ENCODE measurements around the gene S100PBP. TPM values are rescaled to one million over a fixed set of nuclear protein-coding genes. Genes with fewer than 3 reads are reported as not detected.

The S100PBP gene
- total RNA-seq, 1 experiment from 2014 or later, result 50.1 TPM

DNA sequence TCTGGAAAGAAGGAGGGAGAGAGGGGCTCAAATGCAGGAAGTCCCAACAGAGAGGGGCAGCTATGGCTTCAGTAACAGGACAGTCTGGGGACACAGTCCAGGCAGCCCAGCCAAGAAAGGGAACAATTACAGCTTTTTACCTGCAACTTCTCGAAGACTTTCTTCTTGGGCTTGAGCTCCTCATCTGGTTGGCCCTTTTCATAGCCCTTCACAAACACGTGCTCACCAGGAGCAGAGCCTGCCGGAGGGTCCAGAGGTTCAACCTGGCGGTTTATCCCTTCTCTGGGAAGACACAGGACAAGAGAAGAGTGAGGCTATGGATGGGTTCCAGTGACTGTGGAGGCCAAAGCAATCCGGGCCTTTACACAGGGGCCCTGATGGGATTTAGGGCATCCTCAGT, 38.2 kb upstream of the S100PBP start:
- no peaks in the 10 kb centered on the region for H3K27me3 Mint-ChIP-seq (ENCODE audit: low read depth)
- Histone ChIP-seq H3T11ph (ENCODE audit: low read length) (no peak overlapping the region), H3K79me1 (ENCODE audit: insufficient read depth, low read depth, low read length, poor library complexity, severe bottlenecking) (no peaks in the 10 kb centered on the region), H3K4me1 (ENCODE audit: insufficient read depth, low read length) (no peaks in the 10 kb centered on the region), H4K5ac (ENCODE audit: insufficient read length, low read depth, low read length) (no peak overlapping the region), H3K79me2 (ENCODE audit: insufficient read depth, low read length) (no peaks in the 10 kb centered on the region), H2AK5ac (ENCODE audit: insufficient read length, low read length) (no peak overlapping the region), H3K23ac (ENCODE audit: insufficient read length, low read depth, low read length) (no peak overlapping the region), H3K14ac (ENCODE audit: insufficient read depth, low read length) (no peak overlapping the region), H3K23me2 (ENCODE audit: insufficient read length, low read depth, low read length, poor library complexity, severe bottlenecking) (no peaks in the 10 kb centered on the region), H2BK15ac (ENCODE audit: low read depth, low read length) (no peak overlapping the region), H3K56ac (ENCODE audit: insufficient read length, low read depth, low read length) (no peak overlapping the region), H3K4me2 (ENCODE audit: insufficient read depth, insufficient read length, low read length) (no peak overlapping the region), H3K27me3 (ENCODE audit: insufficient read depth, low read length) (no peaks in the 10 kb centered on the region), H2BK5ac (ENCODE audit: insufficient read length, low read length) (no peak overlapping the region), H3K18ac (ENCODE audit: insufficient read length, low read depth, low read length) (no peak overlapping the region), H2BK20ac (ENCODE audit: low read depth, low read length, poor library complexity, severe bottlenecking) (no peak overlapping the region), H2AFZ (ENCODE audit: low read length) (no peak overlapping the region), H3K9ac (ENCODE audit: extremely low read depth, insufficient read length, low read length) (no peak overlapping the region), H4K91ac (ENCODE audit: insufficient read length, low read depth, low read length) (no peak overlapping the region), H4K20me1 (ENCODE audit: control insufficient read depth, insufficient read depth, insufficient read length) (no peaks in the 10 kb centered on the region), H4K8ac (replicated peaks; ENCODE audit: insufficient read length, low read depth, low read length) (no peak overlapping the region), H2BK120ac (ENCODE audit: low read depth, low read length, poor library complexity, severe bottlenecking) (no peak overlapping the region), H2BK12ac (ENCODE audit: insufficient read length, low read depth, low read length) (no peak overlapping the region), H3K27ac (ENCODE audit: insufficient read length, low read depth, low read length) (no peak overlapping the region), H3K9me3 (ENCODE audit: control insufficient read depth, low read depth, low read length) (no peaks in the 10 kb centered on the region), H3K4ac (ENCODE audit: low read depth, low read length) (no peak overlapping the region)
- no peaks in the 10 kb centered on the region for H3K9me3 Mint-ChIP-seq
- H3K27ac Mint-ChIP-seq, result no peak overlapping the region
- peaks cover 3 to 15% of the 10 kb centered on the region in 2 experiments for H3K4me1 Mint-ChIP-seq
- WGBS (ENCODE audit: extremely low coverage, insufficient read length, low lambda C conversion rate), result no CpG with 5 or more reads among the region's 5 CpGs
- no peak overlapping the region for H3K4me3 Mint-ChIP-seq
- DNase-seq, result no peak
- TF ChIP-seq, protein P1, sequence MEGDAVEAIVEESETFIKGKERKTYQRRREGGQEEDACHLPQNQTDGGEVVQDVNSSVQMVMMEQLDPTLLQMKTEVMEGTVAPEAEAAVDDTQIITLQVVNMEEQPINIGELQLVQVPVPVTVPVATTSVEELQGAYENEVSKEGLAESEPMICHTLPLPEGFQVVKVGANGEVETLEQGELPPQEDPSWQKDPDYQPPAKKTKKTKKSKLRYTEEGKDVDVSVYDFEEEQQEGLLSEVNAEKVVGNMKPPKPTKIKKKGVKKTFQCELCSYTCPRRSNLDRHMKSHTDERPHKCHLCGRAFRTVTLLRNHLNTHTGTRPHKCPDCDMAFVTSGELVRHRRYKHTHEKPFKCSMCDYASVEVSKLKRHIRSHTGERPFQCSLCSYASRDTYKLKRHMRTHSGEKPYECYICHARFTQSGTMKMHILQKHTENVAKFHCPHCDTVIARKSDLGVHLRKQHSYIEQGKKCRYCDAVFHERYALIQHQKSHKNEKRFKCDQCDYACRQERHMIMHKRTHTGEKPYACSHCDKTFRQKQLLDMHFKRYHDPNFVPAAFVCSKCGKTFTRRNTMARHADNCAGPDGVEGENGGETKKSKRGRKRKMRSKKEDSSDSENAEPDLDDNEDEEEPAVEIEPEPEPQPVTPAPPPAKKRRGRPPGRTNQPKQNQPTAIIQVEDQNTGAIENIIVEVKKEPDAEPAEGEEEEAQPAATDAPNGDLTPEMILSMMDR (conservative IDR thresholded peaks at IDR 0.05), result no peak
- H3K36me3 Mint-ChIP-seq (ENCODE audit: insufficient read depth in 1 of 3, low read depth in 3 of 3), result peaks cover 57 to 94% (median 74%) of the 10 kb centered on the region in 3 experiments; a peak in 6 of 7 replicates
